WTC11 (cell line): ENCODE data around the gene ACSL5. TPM values are rescaled to one million over a fixed set of nuclear protein-coding genes. Genes with fewer than 3 reads are reported as not detected.

Source experiments
- ATAC-seq: fragments of 200-7000 bp; cut with Tn5 transposase; 2 replicates; pipeline ENCODE4 v1.10.0; 2021; ENCODE audit warnings: mild to moderate bottlenecking, moderate library complexity
- CTCF ChIA-PET: fragments of 300-600 bp; sonication (Branson Sonifier 250); formaldehyde crosslinking; loops from one replicate; lab custom pipeline; 2021; ENCODE audit warnings: antibody characterized with exemption; lab: Charles Lee
- POLR2A ChIA-PET: fragments of 350-600 bp; sonication (Branson Sonifier 250); formaldehyde crosslinking; loops from one replicate; lab custom pipeline; 2021; ENCODE audit warnings: antibody characterized with exemption; lab: Charles Lee
- DNase-seq: peaks from one replicate; pipeline ENCODE4 v3.0.0; 2021; ENCODE audit warnings: low spot score
- H3K27ac Mint-ChIP-seq: 2 replicates; pipeline ENCODE4 v1.8.0; 2021; ENCODE audit warnings: mixed read lengths
- H3K27me3 Mint-ChIP-seq: 2 replicates; pipeline ENCODE4 v1.8.0; 2021; ENCODE audit warnings: low read depth, mild to moderate bottlenecking, moderate library complexity, mixed read lengths
- H3K36me3 Mint-ChIP-seq: 2 replicates; pipeline ENCODE4 v1.8.0; 2021; ENCODE audit warnings: mixed read lengths
- H3K4me1 Mint-ChIP-seq: 2 replicates; pipeline ENCODE4 v1.8.0; 2022; ENCODE audit warnings: mixed read lengths
- H3K4me3 Mint-ChIP-seq: 2 replicates; pipeline ENCODE4 v1.8.0; 2021; ENCODE audit warnings: mild to moderate bottlenecking, moderate library complexity, mixed read lengths
- H3K9me3 Mint-ChIP-seq: 2 replicates; pipeline ENCODE4 v1.8.0; 2021; ENCODE audit warnings: mixed read lengths
- AFF4 ChIP-seq: sonication (generic); formaldehyde crosslinking; IDR thresholded peaks from 2 replicates; pipeline ENCODE4 v1.8.1; 2023; ENCODE audit warnings: mild to moderate bottlenecking, missing genetic modification reagents, borderline replicate concordance
- ARID4B ChIP-seq: sonication (generic); formaldehyde crosslinking; IDR thresholded peaks from 2 replicates; pipeline ENCODE4 v1.8.0; 2023; ENCODE audit warnings: missing genetic modification reagents, mild to moderate bottlenecking, borderline replicate concordance
- CREM ChIP-seq: sonication (generic); formaldehyde crosslinking; IDR thresholded peaks from 2 replicates; pipeline ENCODE4 v1.8.1; 2022; ENCODE audit warnings: mild to moderate bottlenecking, missing genetic modification reagents, moderate library complexity
- ERG ChIP-seq: fragments of 250-450 bp; sonication (Bioruptor Pico); IDR thresholded peaks from 2 replicates; pipeline ENCODE4 v1.8.0; 2021; ENCODE audit warnings: mild to moderate bottlenecking
- GRHL2 ChIP-seq: fragments of 250-450 bp; sonication (Bioruptor Pico); IDR thresholded peaks from 2 replicates; pipeline ENCODE4 v1.8.0; 2022; ENCODE audit warnings: mild to moderate bottlenecking, moderate library complexity; ENCODE audit not compliant: insufficient replicate concordance, severe bottlenecking
- OVOL2 ChIP-seq: fragments of 250-450 bp; sonication (Bioruptor Pico); IDR thresholded peaks from 2 replicates; pipeline ENCODE4 v1.9.0; 2021; ENCODE audit warnings: mild to moderate bottlenecking, borderline replicate concordance
- ZNF121 ChIP-seq: sonication (generic); formaldehyde crosslinking; IDR thresholded peaks from 2 replicates; pipeline ENCODE4 v1.8.0; 2023; ENCODE audit warnings: missing genetic modification reagents
- ZNF219 ChIP-seq: sonication (generic); formaldehyde crosslinking; IDR thresholded peaks from 2 replicates; pipeline ENCODE4 v1.8.0; 2023; ENCODE audit warnings: missing genetic modification reagents, mild to moderate bottlenecking, borderline replicate concordance
- ZNF671 ChIP-seq: fragments of 250-450 bp; sonication (Bioruptor Pico); IDR thresholded peaks from 2 replicates; pipeline ENCODE4 v1.8.0; 2021; ENCODE audit warnings: mild to moderate bottlenecking
- total RNA-seq: library from RNA; stranded (reverse); gene quantifications from 3 replicates; pipeline ENCODE4 v1.2.3, GENCODE V29; 2021
- TF ChIP-seq, protein P1 (sequence below): fragments of 250-450 bp; sonication (Bioruptor Pico); IDR thresholded peaks from 2 replicates; pipeline ENCODE4 v2.1.2; 2022; ENCODE audit warnings: mild to moderate bottlenecking, moderate library complexity
- TF ChIP-seq, protein P2 (sequence below): sonication (generic); formaldehyde crosslinking; IDR thresholded peaks from 2 replicates; pipeline ENCODE4 v1.8.0; 2022; ENCODE audit warnings: mild to moderate bottlenecking, missing genetic modification reagents
- TF ChIP-seq, protein P3 (sequence below): fragments of 200-600 bp; IDR thresholded peaks from 2 replicates; pipeline ENCODE4 v1.8.0; 2022; ENCODE audit warnings: antibody characterized with exemption
- TF ChIP-seq, protein P4 (sequence below): sonication (generic); formaldehyde crosslinking; IDR thresholded peaks from 2 replicates; pipeline ENCODE4 v1.8.0; 2022; ENCODE audit warnings: mild to moderate bottlenecking, missing genetic modification reagents

The ACSL5 gene
- total RNA-seq, 1 experiment from 2014 or later, result 0.22 TPM

DNA sequence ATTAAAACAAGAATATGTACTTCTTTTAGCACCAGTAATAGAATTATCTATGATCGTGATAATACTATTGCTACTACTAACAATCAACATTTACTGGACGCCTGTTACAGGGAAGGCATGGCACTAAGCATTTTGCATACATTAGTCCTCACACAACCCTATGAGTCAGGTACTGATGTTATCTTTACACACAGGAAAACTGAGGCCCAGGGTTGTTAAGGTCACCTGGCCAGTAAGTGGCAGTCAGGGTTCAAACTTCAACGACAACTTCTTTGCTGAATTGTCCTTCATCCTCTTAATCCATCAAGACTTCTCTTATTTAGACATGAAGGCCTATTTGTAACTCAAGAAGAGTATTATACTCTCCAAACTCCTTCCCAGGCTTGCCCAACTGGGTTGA lies 41.9 kb upstream of the ACSL5 start:
- TF ChIP-seq, protein P1, sequence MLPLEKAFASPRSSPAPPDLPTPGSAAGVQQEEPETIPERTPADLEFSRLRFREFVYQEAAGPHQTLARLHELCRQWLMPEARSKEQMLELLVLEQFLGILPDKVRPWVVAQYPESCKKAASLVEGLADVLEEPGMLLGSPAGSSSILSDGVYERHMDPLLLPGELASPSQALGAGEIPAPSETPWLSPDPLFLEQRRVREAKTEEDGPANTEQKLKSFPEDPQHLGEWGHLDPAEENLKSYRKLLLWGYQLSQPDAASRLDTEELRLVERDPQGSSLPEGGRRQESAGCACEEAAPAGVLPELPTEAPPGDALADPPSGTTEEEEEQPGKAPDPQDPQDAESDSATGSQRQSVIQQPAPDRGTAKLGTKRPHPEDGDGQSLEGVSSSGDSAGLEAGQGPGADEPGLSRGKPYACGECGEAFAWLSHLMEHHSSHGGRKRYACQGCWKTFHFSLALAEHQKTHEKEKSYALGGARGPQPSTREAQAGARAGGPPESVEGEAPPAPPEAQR (CRISPR knock-in tag), result no peak
- TF ChIP-seq CREM (no peak), ARID4B (CRISPR knock-in tag) (no peak), ZNF219 (CRISPR knock-in tag) (no peak), GRHL2 (no peak), ZNF671 (CRISPR knock-in tag) (no peak), ZNF121 (CRISPR knock-in tag) (no peak), AFF4 (CRISPR knock-in tag) (no peak), ERG (no peak), OVOL2 (CRISPR knock-in tag) (no peak)
- TF ChIP-seq, protein P2, sequence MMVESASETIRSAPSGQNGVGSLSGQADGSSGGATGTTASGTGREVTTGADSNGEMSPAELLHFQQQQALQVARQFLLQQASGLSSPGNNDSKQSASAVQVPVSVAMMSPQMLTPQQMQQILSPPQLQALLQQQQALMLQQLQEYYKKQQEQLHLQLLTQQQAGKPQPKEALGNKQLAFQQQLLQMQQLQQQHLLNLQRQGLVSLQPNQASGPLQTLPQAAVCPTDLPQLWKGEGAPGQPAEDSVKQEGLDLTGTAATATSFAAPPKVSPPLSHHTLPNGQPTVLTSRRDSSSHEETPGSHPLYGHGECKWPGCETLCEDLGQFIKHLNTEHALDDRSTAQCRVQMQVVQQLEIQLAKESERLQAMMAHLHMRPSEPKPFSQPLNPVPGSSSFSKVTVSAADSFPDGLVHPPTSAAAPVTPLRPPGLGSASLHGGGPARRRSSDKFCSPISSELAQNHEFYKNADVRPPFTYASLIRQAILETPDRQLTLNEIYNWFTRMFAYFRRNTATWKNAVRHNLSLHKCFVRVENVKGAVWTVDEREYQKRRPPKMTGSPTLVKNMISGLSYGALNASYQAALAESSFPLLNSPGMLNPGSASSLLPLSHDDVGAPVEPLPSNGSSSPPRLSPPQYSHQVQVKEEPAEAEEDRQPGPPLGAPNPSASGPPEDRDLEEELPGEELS (CRISPR knock-in tag), result no peak
- TF ChIP-seq, protein P3, sequence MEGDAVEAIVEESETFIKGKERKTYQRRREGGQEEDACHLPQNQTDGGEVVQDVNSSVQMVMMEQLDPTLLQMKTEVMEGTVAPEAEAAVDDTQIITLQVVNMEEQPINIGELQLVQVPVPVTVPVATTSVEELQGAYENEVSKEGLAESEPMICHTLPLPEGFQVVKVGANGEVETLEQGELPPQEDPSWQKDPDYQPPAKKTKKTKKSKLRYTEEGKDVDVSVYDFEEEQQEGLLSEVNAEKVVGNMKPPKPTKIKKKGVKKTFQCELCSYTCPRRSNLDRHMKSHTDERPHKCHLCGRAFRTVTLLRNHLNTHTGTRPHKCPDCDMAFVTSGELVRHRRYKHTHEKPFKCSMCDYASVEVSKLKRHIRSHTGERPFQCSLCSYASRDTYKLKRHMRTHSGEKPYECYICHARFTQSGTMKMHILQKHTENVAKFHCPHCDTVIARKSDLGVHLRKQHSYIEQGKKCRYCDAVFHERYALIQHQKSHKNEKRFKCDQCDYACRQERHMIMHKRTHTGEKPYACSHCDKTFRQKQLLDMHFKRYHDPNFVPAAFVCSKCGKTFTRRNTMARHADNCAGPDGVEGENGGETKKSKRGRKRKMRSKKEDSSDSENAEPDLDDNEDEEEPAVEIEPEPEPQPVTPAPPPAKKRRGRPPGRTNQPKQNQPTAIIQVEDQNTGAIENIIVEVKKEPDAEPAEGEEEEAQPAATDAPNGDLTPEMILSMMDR, result no peak
- TF ChIP-seq, protein P4, sequence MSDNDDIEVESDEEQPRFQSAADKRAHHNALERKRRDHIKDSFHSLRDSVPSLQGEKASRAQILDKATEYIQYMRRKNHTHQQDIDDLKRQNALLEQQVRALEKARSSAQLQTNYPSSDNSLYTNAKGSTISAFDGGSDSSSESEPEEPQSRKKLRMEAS (CRISPR knock-in tag), result no peak
- ChIA-PET CTCF (interaction anchor here (1.9 kb wide), 1 partner anchor 103 kb away, joined by 4 read pairs; no protein-coding TSS in a partner anchor), POLR2A (no interaction called here)
- Mint-ChIP-seq H3K4me3 (no peak overlapping the region), H3K36me3 (no peaks in the 10 kb centered on the region), H3K4me1 (peaks cover 3% of the 10 kb centered on the region; the same call in 1 of the 2 replicates), H3K27ac (no peak overlapping the region), H3K9me3 (no peaks in the 10 kb centered on the region), H3K27me3 (no peaks in the 10 kb centered on the region)
- DNase-seq (no peak), ATAC-seq (no peak)
